Upper lobe of right lung (tissue), 1 donor: ENCODE results near the gene NDUFA8. TPM values are rescaled to one million over a fixed set of nuclear protein-coding genes. Genes with fewer than 3 reads are reported as not detected.

Source experiments
- ATAC-seq: fragments of 200-7000 bp; cut with Tn5 transposase; one replicate; pipeline ENCODE4 v1.9.1; 2020; ENCODE audit warnings: mild to moderate bottlenecking, moderate library complexity
- DNase-seq: peaks from one replicate; pipeline ENCODE4 v3.0.0-alpha.2; 2020
- H3K27ac ChIP-seq: fragments of 200-600 bp; one replicate; pipeline ENCODE4 v1.8.0; 2022
- H3K27me3 ChIP-seq: fragments of 200-600 bp; one replicate; pipeline ENCODE4 v1.8.0; 2022; ENCODE audit warnings: mild to moderate bottlenecking
- H3K36me3 ChIP-seq: fragments of 200-600 bp; one replicate; pipeline ENCODE4 v1.8.0; 2022
- H3K4me1 ChIP-seq: fragments of 200-600 bp; one replicate; pipeline ENCODE4 v1.8.0; 2022
- H3K4me3 ChIP-seq: fragments of 200-600 bp; one replicate; pipeline ENCODE4 v1.8.0; 2022; ENCODE audit warnings: mild to moderate bottlenecking
- H3K9me3 ChIP-seq: fragments of 200-600 bp; one replicate; pipeline ENCODE4 v1.8.0; 2022
- CTCF ChIP-seq: fragments of 200-600 bp; IDR thresholded peaks from one replicate; pipeline ENCODE4 v1.8.0; 2022; ENCODE audit warnings: antibody characterized with exemption
- intact Hi-C: fragments of 100-400 bp; cut with DNase I; formaldehyde crosslinking; loops from one replicate; pipeline ENCODE4 v1.11.0; 2022
- total RNA-seq: library from RNA; stranded (reverse); fragmentation: NEBNext Ultra II Directional; extraction: Animal tissue kit (Norgen Biotek cat#: 25700); gene quantifications from one replicate; pipeline ENCODE4 v1.2.1, GENCODE V29; 2021
- donor health status: DM: no; HTN: yes; CAD: no; lungs with severe emphysema.

The NDUFA8 gene
- total RNA-seq, 1 donor from 2014 or later, result 41.5 TPM

- H3K4me3 ChIP-seq, result peak overlapping the region; percentile 98
- peaks cover 28% of the 10 kb centered on the region for H3K4me1 ChIP-seq
- peak overlapping the region; percentile 92 for H3K27ac ChIP-seq
- intact Hi-C loops, result no loop called here
- no peak for TF ChIP-seq CTCF
- peaks cover 4% of the 10 kb centered on the region for H3K9me3 ChIP-seq
- ATAC-seq, result no peak
- no peak for DNase-seq
- no peaks in the 10 kb centered on the region for H3K27me3 ChIP-seq
- no peaks in the 10 kb centered on the region for H3K36me3 ChIP-seq
Measured at GRCh38 chr9:122159925-122160246, 307 bp upstream of the NDUFA8 start.

- no peak for ATAC-seq
- Histone ChIP-seq H3K36me3 (no peaks in the 10 kb centered on the region), H3K9me3 (peaks cover 4% of the 10 kb centered on the region), H3K27ac (no peak overlapping the region), H3K4me1 (peaks cover 28% of the 10 kb centered on the region), H3K4me3 (peak overlapping the region; percentile 98), H3K27me3 (no peaks in the 10 kb centered on the region)
- intact Hi-C loops, result no loop called here
- peak; percentile 39 for TF ChIP-seq CTCF
- DNase-seq, result no peak
Measured at GRCh38 chr9:122158202-122158601, 1.4 kb downstream of the NDUFA8 start.

GRCh38 chr9:122155796-122156195 lies 3.8 kb downstream of the NDUFA8 start:
- intact Hi-C loops, result no loop called here
- no peaks in the 10 kb centered on the region for H3K9me3 ChIP-seq
- peaks cover 28% of the 10 kb centered on the region for H3K4me1 ChIP-seq
- no peaks in the 10 kb centered on the region for H3K27me3 ChIP-seq
- no peak for TF ChIP-seq CTCF
- no peak for ATAC-seq
- no peak for DNase-seq
- no peak overlapping the region for H3K4me3 ChIP-seq
- no peaks in the 10 kb centered on the region for H3K36me3 ChIP-seq
- H3K27ac ChIP-seq, result no peak overlapping the region

GRCh38 chr9:122151267-122151828 lies 8.2 kb downstream of the NDUFA8 start:
- no peaks in the 10 kb centered on the region for H3K4me1 ChIP-seq
- intact Hi-C loops, result no loop called here
- DNase-seq (no peak), ATAC-seq (no peak)
- peaks cover 27% of the 10 kb centered on the region for H3K36me3 ChIP-seq
- no peak for TF ChIP-seq CTCF
- no peaks in the 10 kb centered on the region for H3K27me3 ChIP-seq
- H3K27ac ChIP-seq, result no peak overlapping the region
- no peak overlapping the region for H3K4me3 ChIP-seq
- H3K9me3 ChIP-seq, result no peaks in the 10 kb centered on the region

GRCh38 chr9:122145592-122145863 lies 14.1 kb downstream of the NDUFA8 start:
- no peak for TF ChIP-seq CTCF
- ATAC-seq (no peak), DNase-seq (no peak)
- no peak overlapping the region for H3K4me3 ChIP-seq
- intact Hi-C loops, result no loop called here
- no peaks in the 10 kb centered on the region for H3K9me3 ChIP-seq
- H3K36me3 ChIP-seq, result peaks cover 57% of the 10 kb centered on the region
- no peaks in the 10 kb centered on the region for H3K27me3 ChIP-seq
- no peak overlapping the region for H3K27ac ChIP-seq
- peaks cover 10% of the 10 kb centered on the region for H3K4me1 ChIP-seq
